GM23248 (cell line): ENCODE results near the gene MTNR1A.

Source experiments
- EZH2 ChIP-seq: fragments of 200-600 bp; sonication (generic); IDR thresholded peaks from 2 replicates; pipeline ENCODE4 v1.6.1; 2018; ENCODE audit warnings: antibody characterized with exemption, mild to moderate bottlenecking; ENCODE audit not compliant: insufficient read depth, poor library complexity, severe bottlenecking
- EZH2phosphoT487 ChIP-seq: fragments of 200-600 bp; sonication (generic); IDR thresholded peaks from 2 replicates; pipeline ENCODE4 v1.6.1; 2018; ENCODE audit warnings: antibody characterized with exemption, moderate library complexity, mild to moderate bottlenecking, low read depth; ENCODE audit not compliant: insufficient read depth

DNA sequence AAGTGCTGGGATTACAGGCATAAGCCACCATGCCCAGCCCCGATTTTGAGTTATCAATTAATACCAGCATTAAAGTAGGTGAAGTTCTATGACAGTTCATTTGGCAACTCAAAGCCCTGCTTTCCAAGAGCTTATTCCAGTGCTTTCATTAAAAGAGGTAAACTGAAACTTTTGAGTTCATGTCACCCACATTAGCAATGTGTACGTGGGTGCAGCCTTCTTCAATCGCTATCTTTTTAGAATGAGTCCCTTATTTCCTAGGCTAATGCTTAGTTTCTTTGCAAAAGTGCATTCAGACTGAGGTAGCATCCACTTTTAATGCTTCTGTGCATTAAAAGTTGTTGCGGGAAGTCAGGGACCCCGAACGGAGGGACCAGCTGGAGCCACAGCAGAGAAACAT, 26.1 kb upstream of the MTNR1A start:
- TF ChIP-seq EZH2: no peak
- TF ChIP-seq EZH2phosphoT487: no peak
